ENCODE data around the gene LASP1.
A peak's percentile ranks its signal among the peaks of the same experiment; 100 is the strongest.

The LASP1 gene

DNA sequence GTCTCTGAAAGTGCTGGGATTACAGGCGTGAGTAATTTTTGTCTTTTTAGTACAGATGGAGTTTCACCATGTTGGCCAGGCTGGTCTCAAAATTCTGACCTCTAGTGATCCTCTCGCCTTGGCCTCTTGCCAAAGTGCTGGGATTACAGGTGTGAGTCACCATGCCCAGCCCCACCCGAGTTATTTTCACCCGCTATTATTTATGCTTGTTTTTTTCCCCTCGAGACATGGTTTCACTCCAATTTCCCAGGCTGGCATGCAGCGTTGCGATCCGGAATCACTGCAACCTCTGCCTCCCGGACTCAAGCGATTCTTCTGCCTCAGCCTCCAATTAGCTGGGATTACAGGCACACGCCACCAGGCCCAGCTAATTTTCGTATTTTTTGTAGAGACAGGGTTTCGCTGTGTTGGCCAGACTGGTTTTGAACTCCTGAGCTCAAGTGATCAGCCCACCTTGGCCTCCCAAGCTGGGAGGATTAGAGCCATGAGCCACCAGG is 25.5 kb upstream of the LASP1 start:
- DNase-seq (ENCODE audit: low read depth in 1 of 2, low spot score in 1 of 2), result no peak
- Histone ChIP-seq H3K27ac (replicated peaks) (no peak overlapping the region), H3K4me3 (replicated peaks; ENCODE audit: insufficient read depth, low read length) (no peak overlapping the region), H3K27me3 (ENCODE audit: insufficient read depth, poor library complexity, severe bottlenecking) (no peaks in the 10 kb centered on the region)
- TF ChIP-seq, protein P1, sequence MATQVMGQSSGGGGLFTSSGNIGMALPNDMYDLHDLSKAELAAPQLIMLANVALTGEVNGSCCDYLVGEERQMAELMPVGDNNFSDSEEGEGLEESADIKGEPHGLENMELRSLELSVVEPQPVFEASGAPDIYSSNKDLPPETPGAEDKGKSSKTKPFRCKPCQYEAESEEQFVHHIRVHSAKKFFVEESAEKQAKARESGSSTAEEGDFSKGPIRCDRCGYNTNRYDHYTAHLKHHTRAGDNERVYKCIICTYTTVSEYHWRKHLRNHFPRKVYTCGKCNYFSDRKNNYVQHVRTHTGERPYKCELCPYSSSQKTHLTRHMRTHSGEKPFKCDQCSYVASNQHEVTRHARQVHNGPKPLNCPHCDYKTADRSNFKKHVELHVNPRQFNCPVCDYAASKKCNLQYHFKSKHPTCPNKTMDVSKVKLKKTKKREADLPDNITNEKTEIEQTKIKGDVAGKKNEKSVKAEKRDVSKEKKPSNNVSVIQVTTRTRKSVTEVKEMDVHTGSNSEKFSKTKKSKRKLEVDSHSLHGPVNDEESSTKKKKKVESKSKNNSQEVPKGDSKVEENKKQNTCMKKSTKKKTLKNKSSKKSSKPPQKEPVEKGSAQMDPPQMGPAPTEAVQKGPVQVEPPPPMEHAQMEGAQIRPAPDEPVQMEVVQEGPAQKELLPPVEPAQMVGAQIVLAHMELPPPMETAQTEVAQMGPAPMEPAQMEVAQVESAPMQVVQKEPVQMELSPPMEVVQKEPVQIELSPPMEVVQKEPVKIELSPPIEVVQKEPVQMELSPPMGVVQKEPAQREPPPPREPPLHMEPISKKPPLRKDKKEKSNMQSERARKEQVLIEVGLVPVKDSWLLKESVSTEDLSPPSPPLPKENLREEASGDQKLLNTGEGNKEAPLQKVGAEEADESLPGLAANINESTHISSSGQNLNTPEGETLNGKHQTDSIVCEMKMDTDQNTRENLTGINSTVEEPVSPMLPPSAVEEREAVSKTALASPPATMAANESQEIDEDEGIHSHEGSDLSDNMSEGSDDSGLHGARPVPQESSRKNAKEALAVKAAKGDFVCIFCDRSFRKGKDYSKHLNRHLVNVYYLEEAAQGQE (IDR thresholded peaks at IDR 0.05; ENCODE audit: insufficient replicate concordance, low read depth), result no peak
- TF ChIP-seq POLR2AphosphoS5 (IDR thresholded peaks at IDR 0.05; ENCODE audit: low read depth) (no peak), GABPA (IDR thresholded peaks at IDR 0.05; ENCODE audit: low read depth) (no peak), SPI1 (IDR thresholded peaks at IDR 0.05; ENCODE audit: borderline replicate concordance, low read depth) (no peak)
- TF ChIP-seq, protein P2, sequence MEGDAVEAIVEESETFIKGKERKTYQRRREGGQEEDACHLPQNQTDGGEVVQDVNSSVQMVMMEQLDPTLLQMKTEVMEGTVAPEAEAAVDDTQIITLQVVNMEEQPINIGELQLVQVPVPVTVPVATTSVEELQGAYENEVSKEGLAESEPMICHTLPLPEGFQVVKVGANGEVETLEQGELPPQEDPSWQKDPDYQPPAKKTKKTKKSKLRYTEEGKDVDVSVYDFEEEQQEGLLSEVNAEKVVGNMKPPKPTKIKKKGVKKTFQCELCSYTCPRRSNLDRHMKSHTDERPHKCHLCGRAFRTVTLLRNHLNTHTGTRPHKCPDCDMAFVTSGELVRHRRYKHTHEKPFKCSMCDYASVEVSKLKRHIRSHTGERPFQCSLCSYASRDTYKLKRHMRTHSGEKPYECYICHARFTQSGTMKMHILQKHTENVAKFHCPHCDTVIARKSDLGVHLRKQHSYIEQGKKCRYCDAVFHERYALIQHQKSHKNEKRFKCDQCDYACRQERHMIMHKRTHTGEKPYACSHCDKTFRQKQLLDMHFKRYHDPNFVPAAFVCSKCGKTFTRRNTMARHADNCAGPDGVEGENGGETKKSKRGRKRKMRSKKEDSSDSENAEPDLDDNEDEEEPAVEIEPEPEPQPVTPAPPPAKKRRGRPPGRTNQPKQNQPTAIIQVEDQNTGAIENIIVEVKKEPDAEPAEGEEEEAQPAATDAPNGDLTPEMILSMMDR (IDR thresholded peaks at IDR 0.05; ENCODE audit: insufficient read depth, low read length), result no peak

GRCh38 chr17:38848557-38848891 is 21.3 kb upstream of the LASP1 start:
- TF ChIP-seq, protein P2 (IDR thresholded peaks at IDR 0.05; ENCODE audit: insufficient read depth, low read length), result no peak
- no peak for TF ChIP-seq SPI1 (IDR thresholded peaks at IDR 0.05; ENCODE audit: borderline replicate concordance, low read depth)
- Histone ChIP-seq H3K27me3 (ENCODE audit: insufficient read depth, poor library complexity, severe bottlenecking) (no peaks in the 10 kb centered on the region), H3K4me3 (replicated peaks; ENCODE audit: insufficient read depth, low read length) (no peak overlapping the region), H3K27ac (replicated peaks) (no peak overlapping the region)
- DNase-seq (ENCODE audit: low read depth in 1 of 2, low spot score in 1 of 2), result no peak

DNA sequence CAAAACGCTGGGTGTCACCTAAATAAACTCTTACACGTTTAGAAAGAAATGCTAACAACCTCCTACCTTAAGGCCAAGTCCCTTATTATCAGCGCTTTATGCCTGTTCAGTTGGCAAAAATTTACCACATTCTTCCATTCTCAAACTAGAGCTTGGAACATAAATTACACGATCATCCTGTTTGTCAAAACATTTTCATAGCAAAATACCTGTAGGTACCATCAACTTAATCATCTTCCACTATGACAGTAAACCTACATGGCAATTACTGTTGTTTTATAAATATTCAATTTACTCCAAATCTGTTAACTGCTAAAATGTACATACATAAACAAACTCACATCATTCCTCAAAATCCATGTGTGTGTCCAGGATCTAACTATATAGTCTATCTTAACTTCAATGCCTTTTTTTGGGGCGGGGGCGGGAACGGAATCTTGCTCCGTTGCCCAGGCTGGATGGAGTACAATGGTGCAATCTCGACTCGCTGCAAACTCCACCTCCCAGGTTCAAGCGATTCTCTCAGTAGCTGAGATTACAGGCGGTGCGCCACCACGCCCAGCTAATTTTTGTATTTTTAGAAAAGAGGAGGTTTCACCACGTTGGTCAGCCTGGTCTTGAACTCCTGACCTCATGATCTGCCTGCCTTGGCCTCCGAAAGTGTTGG is 20.8 kb upstream of the LASP1 start:
- DNase-seq (ENCODE audit: low read depth in 1 of 2, low spot score in 1 of 2), result no peak
- Histone ChIP-seq H3K4me3 (replicated peaks; ENCODE audit: insufficient read depth, low read length) (no peak overlapping the region), H3K27me3 (ENCODE audit: insufficient read depth, poor library complexity, severe bottlenecking) (no peaks in the 10 kb centered on the region), H3K27ac (replicated peaks) (no peak overlapping the region)
- peak; percentile 65; the same call in 1 of the 2 replicates for TF ChIP-seq POLR2AphosphoS5 (IDR thresholded peaks at IDR 0.05; ENCODE audit: low read depth)
- TF ChIP-seq, protein P2 (IDR thresholded peaks at IDR 0.05; ENCODE audit: insufficient read depth, low read length), result no peak
- TF ChIP-seq, protein P1 (IDR thresholded peaks at IDR 0.05; ENCODE audit: insufficient replicate concordance, low read depth), result no peak
- TF ChIP-seq SPI1 (IDR thresholded peaks at IDR 0.05; ENCODE audit: borderline replicate concordance, low read depth), result no peak

DNA sequence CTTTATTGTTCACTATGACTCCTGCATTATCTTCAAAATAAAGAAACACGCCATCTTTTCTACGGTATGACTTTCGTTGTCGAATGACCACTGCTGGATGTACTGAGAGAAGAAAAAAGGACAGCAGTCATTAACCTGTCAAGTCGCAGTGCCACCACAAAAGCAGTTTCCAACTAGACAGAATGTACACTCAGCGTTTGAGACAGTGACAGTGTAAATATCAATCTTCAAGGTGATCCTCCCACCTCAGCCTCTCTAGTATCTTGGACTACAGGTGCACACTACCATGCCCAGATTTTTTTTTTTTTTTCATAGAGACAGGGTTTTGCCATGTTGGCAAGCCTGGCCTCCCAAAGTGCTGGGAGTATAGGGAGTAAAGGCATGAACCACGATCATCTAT is 19.5 kb upstream of the LASP1 start:
- no peak for DNase-seq (ENCODE audit: low read depth in 1 of 2, low spot score in 1 of 2)
- H3K27ac ChIP-seq (replicated peaks), result no peak overlapping the region
- TF ChIP-seq GABPA (IDR thresholded peaks at IDR 0.05; ENCODE audit: low read depth) (no peak), SPI1 (IDR thresholded peaks at IDR 0.05; ENCODE audit: borderline replicate concordance, low read depth) (no peak)
- no peak overlapping the region for H3K4me3 ChIP-seq (replicated peaks; ENCODE audit: insufficient read depth, low read length)
- H3K27me3 ChIP-seq (ENCODE audit: insufficient read depth, poor library complexity, severe bottlenecking), result no peaks in the 10 kb centered on the region
